Fibroblast of the aortic adventitia (primary cell): ENCODE results near the gene ANO2. TPM values are rescaled to one million over a fixed set of nuclear protein-coding genes. Genes with fewer than 3 reads are reported as not detected.
"Not testable (repeated sequence)": the region's sequence is repeated elsewhere in the genome, so short reads cannot be mapped to it uniquely, and the experiment has no call there.

Source experiments
- DNase-seq: peaks from one replicate; pipeline ENCODE4 v3.0.0-alpha.2; 2010; ENCODE audit warnings: low read depth
- H3K4me3 ChIP-seq: 2 replicates; pipeline ENCODE4 v1.5.1; 2011; ENCODE audit warnings: low read depth, mild to moderate bottlenecking, control low read depth, low read length, moderate library complexity
- CTCF ChIP-seq: IDR thresholded peaks from 2 replicates; pipeline ENCODE4 v1.5.1; 2011; ENCODE audit warnings: mild to moderate bottlenecking, low read length, control low read depth, inconsistent platforms; ENCODE audit not compliant: insufficient read depth
- total RNA-seq: library from RNA; depleted of rRNA; stranded (reverse); fragments of >200 nt; gene quantifications from 2 replicates; pipeline ENCODE4 v1.2.3, GENCODE V29; 2012; ENCODE audit warnings: low replicate concordance

Gene ANO2
- total RNA-seq, 1 donor = not detected

- no peak for TF ChIP-seq CTCF
- no peak overlapping the region for H3K4me3 ChIP-seq
- DNase-seq = no peak
Observed at GRCh38 chr12:5846950-5847349, 98.1 kb downstream of the ANO2 start.

- no peak for DNase-seq
- no peak overlapping the region for H3K4me3 ChIP-seq
- TF ChIP-seq CTCF = no peak
Observed at GRCh38 chr12:5840944-5841343, 104.1 kb downstream of the ANO2 start.

- no peak for TF ChIP-seq CTCF
- no peak overlapping the region for H3K4me3 ChIP-seq
- DNase-seq = no peak
Observed at GRCh38 chr12:5830111-5830510, 114.9 kb downstream of the ANO2 start.

GRCh38 chr12:5827591-5827990 lies 117.5 kb downstream of the ANO2 start:
- no peak for TF ChIP-seq CTCF
- no peak overlapping the region for H3K4me3 ChIP-seq
- DNase-seq = no peak

- not testable (repeated sequence) for DNase-seq, H3K4me3 ChIP-seq
Observed at GRCh38 chr12:5825761-5826160, 119.3 kb downstream of the ANO2 start.

GRCh38 chr12:5818877-5819276 lies 126.2 kb downstream of the ANO2 start:
- not testable (repeated sequence) for H3K4me3 ChIP-seq, DNase-seq

- no peak for DNase-seq
- no peak overlapping the region for H3K4me3 ChIP-seq
- no peak for TF ChIP-seq CTCF
Observed at GRCh38 chr12:5817246-5817645, 127.8 kb downstream of the ANO2 start.

- no peak overlapping the region for H3K4me3 ChIP-seq
- no peak for TF ChIP-seq CTCF
- DNase-seq = no peak
Observed at GRCh38 chr12:5809586-5809985, 135.5 kb downstream of the ANO2 start.
